Stimulated activated CD4-positive, alpha-beta T cell treated with anti-CD3 and anti-CD28 coated beads, Interleukin-12 subunit alpha, Interleukin-12 subunit beta, amount 100 ng/mL, for 48 hours (primary cell): ENCODE results near the gene MAGED4.
"Not testable (repeated sequence)": the region's sequence is repeated elsewhere in the genome, so short reads cannot be mapped to it uniquely, and the experiment has no call there.

Source experiments
- DNase-seq, 3 donors: peaks; one replicate each; pipeline ENCODE4 v3.0.0-alpha.2; 2020; ENCODE audit warnings: low read depth in 2 of 3, low spot score in 1 of 3

MAGED4 gene

GRCh38 chrX:52184440-52185077, at the start of gene MAGED4:
Gene MAGED4, plus strand, starts transcription at chrX:52184888. Its CDS starts 1,035 bp downstream, at chrX:52185923.
- not testable (repeated sequence) for DNase-seq

DNA sequence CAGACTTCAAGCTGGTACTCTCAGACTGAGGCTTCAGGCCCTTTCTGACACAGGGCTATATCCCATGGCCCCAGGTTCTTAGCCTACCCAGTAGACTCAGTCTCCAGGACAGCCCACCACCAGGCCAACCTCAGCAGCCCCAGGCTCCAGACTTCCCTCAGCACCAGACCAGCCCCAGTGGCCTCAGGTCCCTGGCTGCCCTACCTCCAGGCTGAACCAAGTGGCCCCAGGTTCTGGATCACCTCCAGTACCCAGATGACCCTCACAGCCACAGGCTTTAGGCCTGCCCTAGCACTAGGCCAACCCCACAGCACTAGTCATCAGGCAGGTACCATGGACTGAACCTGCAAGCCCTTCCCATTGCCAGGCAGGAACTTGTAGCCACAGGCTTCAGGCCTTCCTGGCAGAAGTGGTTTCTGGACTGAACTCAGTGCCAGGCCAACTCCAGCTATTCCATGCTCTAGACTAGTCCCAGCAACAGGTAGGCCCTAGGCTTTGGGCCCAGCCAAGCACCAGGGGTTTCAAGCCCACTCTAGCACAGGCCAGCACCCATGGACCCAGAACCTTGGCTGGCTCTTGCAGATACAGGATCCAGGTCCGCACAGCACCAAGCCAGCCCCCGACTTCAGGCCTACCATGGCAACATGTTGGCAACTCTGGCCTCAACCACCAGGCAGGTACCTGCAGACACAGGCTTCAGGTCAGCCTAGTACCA, 45.7 kb upstream of the MAGED4 start:
- no peak for DNase-seq

DNA sequence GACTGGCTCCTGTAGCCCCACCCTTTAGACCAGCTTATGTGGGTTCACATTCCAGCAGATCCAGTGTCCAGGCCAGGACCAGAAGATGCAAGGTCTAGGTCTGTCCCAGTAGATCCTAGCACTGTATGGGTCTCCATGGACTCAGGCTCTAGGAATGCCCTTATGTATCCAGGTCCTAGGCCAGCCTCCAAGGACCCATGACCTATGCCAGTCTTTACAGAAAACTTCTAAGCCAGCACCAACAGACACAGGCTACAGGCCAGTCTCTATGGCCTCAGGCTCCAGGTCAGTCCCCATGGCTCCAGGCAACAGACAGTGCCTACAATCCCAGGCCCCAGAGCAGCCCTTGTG, 45.2 kb upstream of the MAGED4 start:
- no peak for DNase-seq

DNA sequence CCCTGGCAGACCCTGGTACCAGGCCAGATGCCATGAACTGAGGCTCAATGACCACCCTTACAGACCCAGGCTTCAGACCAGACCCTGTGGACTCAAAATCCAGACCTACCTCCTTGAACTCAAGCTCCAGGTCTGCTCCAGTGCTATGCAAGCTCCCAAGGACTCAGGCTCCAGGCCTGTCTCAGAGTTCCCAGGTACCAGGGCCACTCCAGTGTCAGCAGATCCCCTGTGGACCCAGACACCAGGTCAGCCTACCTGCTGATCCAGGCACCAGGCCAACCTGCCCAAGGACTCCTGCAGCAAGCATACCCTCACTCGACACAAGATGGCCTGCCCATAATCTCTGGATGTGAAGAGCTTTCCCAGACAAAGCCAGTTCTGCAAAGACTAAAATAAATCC, 44.7 kb upstream of the MAGED4 start:
- no peak for DNase-seq

- not testable (repeated sequence) for DNase-seq
Observed at GRCh38 chrX:52150667-52151066, 34.0 kb upstream of the MAGED4 start.

- not testable (repeated sequence) for DNase-seq
Observed at GRCh38 chrX:52160140-52160539, 24.5 kb upstream of the MAGED4 start.

GRCh38 chrX:52166840-52167239, 17.8 kb upstream of the MAGED4 start:
- DNase-seq, result no peak

DNA sequence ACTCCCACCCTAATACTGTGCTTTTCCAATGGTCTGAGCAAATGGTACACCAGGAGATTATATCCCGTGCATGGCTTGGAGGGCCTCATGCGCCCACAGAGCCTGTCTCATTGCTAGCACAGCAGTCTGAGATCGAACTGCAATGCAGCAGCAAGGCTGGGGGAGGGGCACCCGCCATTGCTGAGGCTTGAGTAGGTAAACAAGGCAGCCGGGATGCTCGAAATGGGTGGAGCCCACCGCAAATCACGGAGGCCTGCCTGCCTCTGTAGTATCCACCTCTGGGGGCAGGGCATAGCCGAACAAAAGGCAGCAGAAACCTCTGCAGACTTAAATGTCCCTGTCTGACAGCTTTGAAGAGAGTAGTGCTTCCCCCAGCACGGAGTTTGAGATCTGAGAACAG, 13.6 kb upstream of the MAGED4 start:
- DNase-seq, result not testable (repeated sequence)

DNA sequence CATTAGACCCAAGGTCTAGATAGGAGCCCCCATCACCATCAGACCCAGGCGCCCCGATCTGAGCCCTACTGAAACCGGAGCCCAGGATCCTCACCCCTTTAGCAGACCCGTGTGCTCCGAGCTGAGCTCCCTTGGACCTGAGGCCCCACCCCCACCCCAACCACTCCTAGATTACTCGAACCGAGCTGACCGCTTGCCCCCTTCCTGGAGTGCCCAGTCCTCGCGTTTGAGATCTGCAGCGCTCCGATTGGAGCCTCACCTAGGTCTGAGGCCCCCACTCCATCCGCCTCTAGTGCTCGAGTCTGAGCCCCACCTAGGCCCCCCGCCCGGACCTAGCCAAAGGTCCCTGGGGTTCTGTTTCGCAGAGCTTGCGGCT, 378 bp downstream of the MAGED4 start:
- DNase-seq, result not testable (repeated sequence)

GRCh38 chrX:52211405-52211804, 26.7 kb downstream of the MAGED4 start:
- not testable (repeated sequence) for DNase-seq

DNA sequence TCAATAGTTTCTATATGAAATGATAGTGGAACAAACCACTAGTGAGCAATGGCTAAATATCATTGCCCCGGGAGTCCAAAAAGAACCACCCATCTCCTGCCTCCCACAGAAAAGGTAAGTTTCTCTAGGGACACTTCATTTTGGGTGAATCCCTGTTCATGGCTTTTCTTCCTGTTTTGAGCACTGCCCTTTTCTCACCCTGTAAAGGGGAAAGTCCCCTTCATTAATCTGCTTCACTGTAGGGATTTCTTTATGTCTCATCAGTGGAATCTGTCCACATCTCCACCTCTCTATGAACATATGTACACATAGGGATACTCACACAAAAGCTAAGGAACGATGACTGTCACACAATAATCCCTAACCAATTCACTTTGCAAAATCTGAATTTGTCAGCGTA, 28.6 kb downstream of the MAGED4 start:
- DNase-seq, result no peak

DNA sequence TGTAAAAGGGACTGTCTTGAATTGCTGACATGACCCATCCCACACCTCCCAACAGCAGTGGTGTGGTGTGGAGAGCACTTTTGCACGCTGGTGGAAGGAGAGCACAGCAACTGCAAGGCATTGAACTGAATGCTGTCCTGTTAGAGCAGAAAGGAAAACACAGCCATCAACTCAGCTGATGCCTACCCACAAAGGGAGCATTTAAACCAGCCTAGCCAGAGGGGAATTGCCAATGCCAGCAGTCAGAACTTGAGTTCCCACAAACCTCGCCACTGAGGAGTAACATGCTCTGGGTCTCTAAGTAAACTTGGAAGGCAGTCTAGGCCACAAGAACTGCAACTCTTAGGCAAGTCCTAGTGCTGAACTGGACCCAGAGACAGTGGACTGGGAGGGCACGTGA, 31.9 kb downstream of the MAGED4 start:
- DNase-seq, result no peak

- DNase-seq, result no peak
Observed at GRCh38 chrX:52217494-52218160, 32.9 kb downstream of the MAGED4 start.

DNA sequence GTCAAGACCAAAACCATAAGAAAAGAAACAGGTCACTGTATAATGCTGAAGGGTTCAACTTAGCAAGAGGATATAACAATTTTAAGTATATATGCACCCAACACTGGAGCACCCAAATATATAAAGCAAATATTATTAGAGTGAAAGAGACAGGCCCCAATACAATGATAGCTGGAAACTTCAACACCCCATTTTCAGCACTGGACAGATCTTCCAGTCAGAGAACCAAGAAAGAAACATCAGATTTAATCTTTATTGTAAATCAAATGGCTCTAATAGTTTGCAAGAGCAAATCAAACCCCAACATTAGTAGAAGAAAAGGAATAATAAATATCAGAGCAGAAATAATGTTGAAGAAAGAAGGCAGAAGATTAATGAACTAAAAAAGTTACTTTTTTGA, 36.2 kb downstream of the MAGED4 start:
- DNase-seq, result no peak
